ENCODE measurements around the gene FGF5. TPM values are rescaled to one million over a fixed set of nuclear protein-coding genes. Genes with fewer than 3 reads are reported as not detected.

Gene FGF5
- total RNA-seq, 3 donors from 2014 or later (not counting 1 experiment from before 2014, with no cell fraction given): 0.09 TPM; not detected in 1

DNA sequence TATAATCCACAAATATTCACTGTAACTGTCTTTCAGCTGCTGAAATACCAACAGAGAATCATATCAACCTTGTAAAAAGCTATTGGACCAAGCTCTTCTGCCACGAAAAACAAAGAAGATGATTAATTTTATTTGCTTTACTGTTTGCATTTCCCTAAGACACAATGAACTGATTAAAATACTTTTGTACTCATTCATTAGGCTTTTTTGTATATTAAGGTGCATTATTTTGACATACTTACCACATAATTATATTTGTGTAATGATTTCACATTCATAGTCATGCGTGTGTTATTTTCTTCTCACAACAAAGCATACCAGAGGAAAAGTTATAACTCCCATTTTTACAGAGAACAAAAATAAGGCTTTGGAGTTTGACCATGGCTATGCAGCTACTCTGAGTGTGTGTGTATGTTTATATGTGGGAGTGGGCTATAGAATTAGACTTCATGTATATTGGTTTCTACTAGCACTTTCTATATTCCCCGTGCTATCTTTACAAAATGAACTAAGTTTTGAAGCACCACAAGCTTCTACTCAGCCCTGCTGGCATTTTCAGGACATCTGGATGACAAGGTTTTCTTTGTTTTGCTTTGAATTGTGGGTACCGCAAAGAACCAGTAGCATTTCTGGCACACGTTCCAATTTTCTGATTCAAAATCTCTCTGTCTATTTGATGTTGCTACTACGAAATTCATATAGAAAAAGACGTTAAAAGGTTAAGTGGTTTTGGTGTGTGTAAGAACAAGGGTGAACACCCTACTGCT, 11.0 kb upstream of the FGF5 start:
- H3K4me1 ChIP-seq (ENCODE audit: control insufficient read depth, insufficient read depth, low read length): no peaks in the 10 kb centered on the region
- no peaks in the 10 kb centered on the region for H3K36me3 Mint-ChIP-seq
- no peak overlapping the region for H3K4me3 Mint-ChIP-seq
- H3K36me3 ChIP-seq (ENCODE audit: control insufficient read depth, insufficient read depth, low read length): no peaks in the 10 kb centered on the region
- H3K9me3 Mint-ChIP-seq: no peaks in the 10 kb centered on the region
- no peak for DNase-seq
- H3K27ac ChIP-seq (ENCODE audit: low read length): no peak overlapping the region
- H3K27ac Mint-ChIP-seq: no peak overlapping the region
- no peaks in the 10 kb centered on the region for H3K4me1 Mint-ChIP-seq
- peaks cover 13% of the 10 kb centered on the region for H3K27me3 ChIP-seq (ENCODE audit: control insufficient read depth, insufficient read depth, low read length)
- intact Hi-C loops (cut with micrococcal nuclease): no loop called here
- H3K27me3 Mint-ChIP-seq (ENCODE audit: low read depth in 2 of 2): peaks cover 23 to 36% of the 10 kb centered on the region in 2 donors
- no peaks in the 10 kb centered on the region for H3K9me3 ChIP-seq (ENCODE audit: control insufficient read depth, insufficient read depth, low read length)
- no peak for TF ChIP-seq CTCF (IDR thresholded peaks at IDR 0.05)
- no peak overlapping the region for H3K4me3 ChIP-seq (ENCODE audit: low read length)
- WGBS (ENCODE audit: insufficient coverage): 90% methylated on average over 4 of the region's 7 CpGs
- ATAC-seq: no peak

GRCh38 chr4:80257851-80258250, 8.6 kb upstream of the FGF5 start:
- no peak for TF ChIP-seq CTCF (IDR thresholded peaks at IDR 0.05)
- intact Hi-C loops (cut with micrococcal nuclease): no loop called here
- Histone ChIP-seq H3K9me3 (ENCODE audit: control insufficient read depth, insufficient read depth, low read length) (no peaks in the 10 kb centered on the region), H3K27me3 (ENCODE audit: control insufficient read depth, insufficient read depth, low read length) (peaks cover 13% of the 10 kb centered on the region), H3K4me3 (ENCODE audit: low read length) (no peak overlapping the region), H3K4me1 (ENCODE audit: control insufficient read depth, insufficient read depth, low read length) (no peaks in the 10 kb centered on the region), H3K27ac (ENCODE audit: low read length) (no peak overlapping the region), H3K36me3 (ENCODE audit: control insufficient read depth, insufficient read depth, low read length) (no peaks in the 10 kb centered on the region)
- no peaks in the 10 kb centered on the region for H3K36me3 Mint-ChIP-seq
- ATAC-seq (no peak), DNase-seq (no peak)
- H3K27ac Mint-ChIP-seq: no peak overlapping the region
- H3K27me3 Mint-ChIP-seq (ENCODE audit: low read depth in 2 of 2): peaks cover 29 to 59% of the 10 kb centered on the region in 2 donors
- H3K4me1 Mint-ChIP-seq: no peaks in the 10 kb centered on the region
- no peak overlapping the region for H3K4me3 Mint-ChIP-seq
- H3K9me3 Mint-ChIP-seq: no peaks in the 10 kb centered on the region

- no peak overlapping the region for H3K4me3 Mint-ChIP-seq
- Histone ChIP-seq H3K4me1 (ENCODE audit: control insufficient read depth, insufficient read depth, low read length) (no peaks in the 10 kb centered on the region), H3K27me3 (ENCODE audit: control insufficient read depth, insufficient read depth, low read length) (peaks cover 13% of the 10 kb centered on the region), H3K36me3 (ENCODE audit: control insufficient read depth, insufficient read depth, low read length) (no peaks in the 10 kb centered on the region), H3K27ac (ENCODE audit: low read length) (no peak overlapping the region), H3K4me3 (ENCODE audit: low read length) (no peak overlapping the region), H3K9me3 (ENCODE audit: control insufficient read depth, insufficient read depth, low read length) (no peaks in the 10 kb centered on the region)
- ATAC-seq: no peak
- H3K36me3 Mint-ChIP-seq: no peaks in the 10 kb centered on the region
- no peak overlapping the region for H3K27ac Mint-ChIP-seq
- no peak for DNase-seq
- WGBS (ENCODE audit: insufficient coverage): 71% methylated on average over 4 of the region's 4 CpGs
- no peaks in the 10 kb centered on the region for H3K9me3 Mint-ChIP-seq
- H3K4me1 Mint-ChIP-seq: no peaks in the 10 kb centered on the region
- H3K27me3 Mint-ChIP-seq (ENCODE audit: low read depth in 2 of 2): peaks cover 39 to 68% of the 10 kb centered on the region in 2 donors
- TF ChIP-seq CTCF (IDR thresholded peaks at IDR 0.05): no peak
- intact Hi-C loops (cut with micrococcal nuclease): no loop called here
Observed at GRCh38 chr4:80259012-80259411, 7.5 kb upstream of the FGF5 start.

GRCh38 chr4:80259817-80260216, 6.6 kb upstream of the FGF5 start:
- no peaks in the 10 kb centered on the region for H3K36me3 ChIP-seq (ENCODE audit: control insufficient read depth, insufficient read depth, low read length)

More at GRCh38 chr4:80259817-80260216, 6.6 kb upstream of the FGF5 start:
- intact Hi-C loops (cut with micrococcal nuclease): no loop called here
- no peaks in the 10 kb centered on the region for H3K9me3 ChIP-seq (ENCODE audit: control insufficient read depth, insufficient read depth, low read length)
- no peaks in the 10 kb centered on the region for H3K4me1 ChIP-seq (ENCODE audit: control insufficient read depth, insufficient read depth, low read length)
- Mint-ChIP-seq H3K27ac (no peak overlapping the region), H3K4me3 (no peak overlapping the region), H3K4me1 (no peaks in the 10 kb centered on the region), H3K36me3 (no peaks in the 10 kb centered on the region), H3K27me3 (ENCODE audit: low read depth in 2 of 2) (peaks cover 47 to 74% of the 10 kb centered on the region in 2 donors), H3K9me3 (no peaks in the 10 kb centered on the region)
- TF ChIP-seq CTCF (IDR thresholded peaks at IDR 0.05): no peak
- peaks cover 17% of the 10 kb centered on the region for H3K27me3 ChIP-seq (ENCODE audit: control insufficient read depth, insufficient read depth, low read length)
- DNase-seq: no peak
- no peak overlapping the region for H3K4me3 ChIP-seq (ENCODE audit: low read length)
- no peak for ATAC-seq
- H3K27ac ChIP-seq (ENCODE audit: low read length): no peak overlapping the region
- WGBS (ENCODE audit: insufficient coverage): 94% methylated on average over 2 of the region's 3 CpGs
